HepG2 (cell line): ENCODE results near the gene COA1. TPM values are rescaled to one million over a fixed set of nuclear protein-coding genes. Genes with fewer than 3 reads are reported as not detected.

ENCODE experiments used
- ATAC-seq: fragments of 200-7000 bp; cut with Tn5 transposase; 3 replicates; pipeline ENCODE4 v1.9.1; 2020; ENCODE audit warnings: mild to moderate bottlenecking, moderate library complexity
- BruUV-seq: library from RNA; stranded (reverse); fragments of 400-500 nt; replicated peaks from 2 replicates; lab custom pipeline; 2021; lab: Mats Ljungman, UMichigan
- CTCF ChIA-PET: fragments of 300-600 bp; formaldehyde crosslinking; extraction: SDS; loops from one replicate; lab custom pipeline; 2021; ENCODE audit warnings: low total read pairs, inconsistent platforms, low intra/inter-chr PET ratio; lab: Yijun Ruan, JAX
- POLR2A ChIA-PET: fragments of 350-600 bp; sonication (Branson Sonifier 250); formaldehyde crosslinking; loops from one replicate; lab custom pipeline; 2020; ENCODE audit warnings: antibody characterized with exemption, inconsistent platforms; lab: Yijun Ruan, JAX
- DNase-seq: peaks from one replicate; pipeline ENCODE4 v3.0.0-alpha.2; 2015; ENCODE audit warnings: low spot score
- FAIRE-seq: peaks from 3 replicates; lab custom pipeline; 2011; peaks lifted over from hg19 to GRCh38; lab: Jason Lieb, UNC
- H2AFZ ChIP-seq: one replicate; pipeline ENCODE4 v1.6.1; 2011; ENCODE audit warnings: low read length, inconsistent platforms
- H3K27ac ChIP-seq: fragments of 300-600 bp; 3 replicates; pipeline ENCODE4 v1.8.0; 2011; ENCODE audit warnings: mixed run types, mild to moderate bottlenecking, mixed read lengths, low read length, inconsistent platforms; ENCODE audit not compliant: insufficient read depth; ENCODE audit errors: extremely low read length
- H3K27me3 ChIP-seq, 2 experiments: fragments of 200-600 bp in 1 of 2; 2 replicates in 1 of 2; 3 replicates in 1 of 2; pipeline versions ENCODE4 v1.6.0 to v1.8.0; 2011; ENCODE audit warnings: low read length in 2 of 2, mild to moderate bottlenecking in 2 of 2, moderate library complexity in 2 of 2, inconsistent platforms in 1 of 2; ENCODE audit not compliant: insufficient read depth in 2 of 2, control insufficient read depth in 1 of 2
- H3K36me3 ChIP-seq, 2 experiments: fragments of 200-600 bp in 1 of 2; replicated peaks in 1 of 2; 2 replicates in 1 of 2; 3 replicates in 1 of 2; pipeline versions ENCODE4 v1.5.1 to v1.8.0; 2011; ENCODE audit warnings: low read length in 2 of 2, inconsistent platforms in 1 of 2; ENCODE audit not compliant: insufficient read depth in 2 of 2, control insufficient read depth in 1 of 2
- H3K4me1 ChIP-seq: 2 replicates; pipeline ENCODE4 v1.5.1; 2012; ENCODE audit warnings: low read length, inconsistent platforms; ENCODE audit not compliant: insufficient read depth
- H3K4me2 ChIP-seq: 2 replicates; pipeline ENCODE4 v1.6.0; 2011; ENCODE audit warnings: low read depth, low read length, inconsistent platforms
- H3K4me3 ChIP-seq, 3 experiments: fragments of 200-600 bp in 1 of 3; sonication (generic), shearing (Covaris generic) in 1 of 3; replicated peaks in 1 of 3; 2 replicates each; pipeline ENCODE4 v1.5.1; 2011 to 2016; ENCODE audit warnings: low read length in 3 of 3, inconsistent platforms in 2 of 3, low read depth in 2 of 3, mild to moderate bottlenecking in 2 of 3, control low read depth in 1 of 3, mixed read lengths in 1 of 3; ENCODE audit not compliant: insufficient read depth in 1 of 3
- H3K79me2 ChIP-seq: one replicate; pipeline ENCODE4 v1.6.1; 2011; ENCODE audit warnings: low read length, inconsistent platforms; ENCODE audit not compliant: insufficient read depth
- H3K9ac ChIP-seq: 2 replicates; pipeline ENCODE4 v1.6.0; 2011; ENCODE audit warnings: mild to moderate bottlenecking, low read depth, low read length, inconsistent platforms; ENCODE audit not compliant: insufficient read depth
- H3K9me3 ChIP-seq: 2 replicates; pipeline ENCODE4 v1.5.1; 2012; ENCODE audit warnings: mild to moderate bottlenecking, low read length
- H4K20me1 ChIP-seq: 2 replicates; pipeline ENCODE4 v1.6.0; 2011; ENCODE audit warnings: inconsistent platforms, mild to moderate bottlenecking, low read length, moderate library complexity; ENCODE audit not compliant: insufficient read depth
- ATM ChIP-seq: fragments of 450-650 bp; IDR thresholded peaks from 2 replicates; pipeline ENCODE4 v1.7.1; 2017; ENCODE audit warnings: mild to moderate bottlenecking, borderline replicate concordance
- FOSL2 ChIP-seq: sonication (generic); formaldehyde crosslinking; IDR thresholded peaks from 2 replicates; pipeline ENCODE4 v1.4.0; 2020; ENCODE audit warnings: missing genetic modification reagents
- HMG20B ChIP-seq: conservative IDR thresholded peaks from 2 replicates; pipeline ENCODE4 v1.6.1; 2016; ENCODE audit warnings: missing genetic modification reagents, missing compliant biosample characterization
- KDM4B ChIP-seq: sonication (generic); formaldehyde crosslinking; IDR thresholded peaks from 2 replicates; pipeline ENCODE4 v1.4.0; 2020; ENCODE audit warnings: missing genetic modification reagents
- NFE2 ChIP-seq: sonication (generic); formaldehyde crosslinking; IDR thresholded peaks from 2 replicates; pipeline ENCODE4 v1.4.0; 2020; ENCODE audit warnings: missing genetic modification reagents
- TOPORS ChIP-seq: sonication (generic); formaldehyde crosslinking; IDR thresholded peaks from 2 replicates; pipeline ENCODE4 v1.8.0; 2023; ENCODE audit warnings: mild to moderate bottlenecking, missing genetic modification reagents
- ZBTB39 ChIP-seq: sonication (generic); formaldehyde crosslinking; IDR thresholded peaks from 2 replicates; pipeline ENCODE4 v1.5.0; 2020; ENCODE audit warnings: missing genetic modification reagents
- ZFX ChIP-seq: sonication (generic); formaldehyde crosslinking; IDR thresholded peaks from 2 replicates; pipeline ENCODE4 v1.4.0; 2020; ENCODE audit warnings: mild to moderate bottlenecking, low read depth, missing genetic modification reagents, moderate library complexity
- ZNF761 ChIP-seq: sonication (generic); formaldehyde crosslinking; conservative IDR thresholded peaks from 2 replicates; pipeline ENCODE4 v1.4.0; 2020; ENCODE audit warnings: mild to moderate bottlenecking, missing genetic modification reagents
- ZNF790 ChIP-seq: sonication (generic); formaldehyde crosslinking; IDR thresholded peaks from 2 replicates; pipeline ENCODE4 v1.8.0; 2022; ENCODE audit warnings: missing genetic modification reagents, mild to moderate bottlenecking, borderline replicate concordance
- WGBS: methylation state at CpG from one replicate; pipeline ENCODE4 v1.1.6; 2017; ENCODE audit warnings: low lambda C conversion rate; 5-methylcytosine and 5-hydroxymethylcytosine counted together
- in situ Hi-C: cut with HindIII; loops from 2 replicates; pipeline ENCODE4 v1.10.0; 2017; ENCODE audit warnings: low pct_unique_long_range_greater_than_20kb; ENCODE audit not compliant: extremely low pct_ligation_motif_present
- intact Hi-C: fragments of 100-400 bp; cut with micrococcal nuclease; formaldehyde crosslinking; loops from one replicate; pipeline ENCODE4 v1.10.0; 2022; ENCODE audit not compliant: unreplicated experiment
- polyA plus RNA-seq, 8 experiments: library from polyadenylated mRNA; depleted of rRNA in 3 of 8; stranded (reverse) in 7 of 8; unstranded in 1 of 8; fragments of >200 nt; fragmentation: Illumina TruSeq in 4 of 8; extraction: Trizol in 4 of 8; gene quantifications; 2 replicates each; pipeline versions ENCODE4 v1.2.1 to v1.2.3, GENCODE V29; 2011 to 2016; ENCODE audit warnings: low read depth in 4 of 8, missing spikeins in 1 of 8, mixed read lengths in 1 of 8; ENCODE audit not compliant: insufficient read depth in 1 of 8
- total RNA-seq, 5 experiments: library from RNA; depleted of rRNA; stranded (reverse); fragments of >200 nt; fragmentation: Illumina TruSeq; extraction: Trizol; gene quantifications; 2 replicates each; pipeline ENCODE4 v1.2.3, GENCODE V29; 2016; ENCODE audit warnings: low read depth in 1 of 5
- TF ChIP-seq, protein P1 (sequence below): sonication (generic); formaldehyde crosslinking; IDR thresholded peaks from 2 replicates; pipeline ENCODE4 v1.8.0; 2022; ENCODE audit warnings: low read depth, missing genetic modification reagents
- TF ChIP-seq, protein P2 (sequence below): sonication (generic); formaldehyde crosslinking; IDR thresholded peaks from 2 replicates; pipeline ENCODE4 v1.8.0; 2022; ENCODE audit warnings: missing genetic modification reagents, mild to moderate bottlenecking, inconsistent platforms, borderline replicate concordance
- TF ChIP-seq, protein P3 (sequence below): sonication (generic); formaldehyde crosslinking; IDR thresholded peaks from 2 replicates; pipeline ENCODE4 v1.5.1; 2020; ENCODE audit warnings: missing genetic modification reagents, mild to moderate bottlenecking, borderline replicate concordance

The COA1 gene
- total and polyA plus RNA-seq, 2 of the 13 experiments (the other 11 are each of a cell fraction or from before 2014, with no cell fraction given), result 33.2 to 65.7 TPM

DNA sequence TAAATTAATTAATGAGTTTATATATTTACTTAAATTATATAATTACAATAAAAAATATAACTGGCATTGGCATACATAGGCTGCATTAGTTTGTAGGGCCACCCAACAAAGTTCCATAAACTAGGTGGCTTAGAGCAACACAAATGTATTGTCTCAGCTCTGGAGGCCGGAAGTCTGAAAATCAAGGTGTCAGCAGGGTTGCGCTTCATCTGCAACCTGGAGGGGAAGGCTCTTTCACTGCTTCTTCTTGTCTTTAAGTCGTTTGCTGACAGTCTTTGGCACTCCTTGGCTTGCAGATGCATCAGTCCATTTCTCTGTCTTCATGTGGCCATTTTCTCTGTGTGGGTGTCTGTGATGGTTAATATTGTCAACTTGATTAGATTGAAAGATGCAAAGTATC is 23.1 kb upstream of the COA1 start:
- no peak for ATAC-seq
- 52% methylated on average over 3 of the region's 3 CpGs for WGBS
- TF ChIP-seq, protein P1, sequence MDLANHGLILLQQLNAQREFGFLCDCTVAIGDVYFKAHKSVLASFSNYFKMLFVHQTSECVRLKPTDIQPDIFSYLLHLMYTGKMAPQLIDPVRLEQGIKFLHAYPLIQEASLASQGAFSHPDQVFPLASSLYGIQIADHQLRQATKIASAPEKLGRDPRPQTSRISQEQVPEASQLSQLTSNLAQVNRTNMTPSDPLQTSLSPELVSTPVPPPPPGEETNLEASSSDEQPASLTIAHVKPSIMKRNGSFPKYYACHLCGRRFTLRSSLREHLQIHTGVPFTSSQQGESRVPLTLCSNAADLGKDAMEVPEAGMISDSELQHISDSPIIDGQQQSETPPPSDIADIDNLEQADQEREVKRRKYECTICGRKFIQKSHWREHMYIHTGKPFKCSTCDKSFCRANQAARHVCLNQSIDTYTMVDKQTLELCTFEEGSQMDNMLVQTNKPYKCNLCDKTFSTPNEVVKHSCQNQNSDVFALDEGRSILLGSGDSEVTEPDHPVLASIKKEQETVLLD, result no peak
- TF ChIP-seq HMG20B (no peak), FOSL2 (CRISPR knock-in tag) (no peak), ZBTB39 (no peak), ZFX (no peak), ZNF790 (no peak), NFE2 (CRISPR knock-in tag) (no peak), ATM (no peak), TOPORS (CRISPR knock-in tag) (no peak), ZNF761 (CRISPR knock-in tag) (no peak), KDM4B (CRISPR knock-in tag) (no peak)
- TF ChIP-seq, protein P2, sequence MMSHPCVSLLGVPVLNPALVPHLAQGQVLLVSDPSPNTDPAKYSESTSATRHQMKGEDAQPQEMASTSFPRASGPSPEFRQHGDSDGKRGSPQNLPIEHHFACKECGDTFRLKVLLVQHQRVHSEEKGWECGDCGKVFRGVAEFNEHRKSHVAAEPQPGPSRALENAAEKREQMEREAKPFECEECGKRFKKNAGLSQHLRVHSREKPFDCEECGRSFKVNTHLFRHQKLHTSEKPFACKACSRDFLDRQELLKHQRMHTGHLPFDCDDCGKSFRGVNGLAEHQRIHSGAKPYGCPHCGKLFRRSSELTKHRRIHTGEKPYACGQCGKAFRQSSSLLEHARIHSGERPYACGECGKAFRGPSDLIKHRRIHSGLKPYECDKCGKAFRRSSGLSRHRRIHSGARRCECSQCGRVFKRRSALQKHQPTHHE (CRISPR knock-in tag), result no peak
- TF ChIP-seq, protein P3, sequence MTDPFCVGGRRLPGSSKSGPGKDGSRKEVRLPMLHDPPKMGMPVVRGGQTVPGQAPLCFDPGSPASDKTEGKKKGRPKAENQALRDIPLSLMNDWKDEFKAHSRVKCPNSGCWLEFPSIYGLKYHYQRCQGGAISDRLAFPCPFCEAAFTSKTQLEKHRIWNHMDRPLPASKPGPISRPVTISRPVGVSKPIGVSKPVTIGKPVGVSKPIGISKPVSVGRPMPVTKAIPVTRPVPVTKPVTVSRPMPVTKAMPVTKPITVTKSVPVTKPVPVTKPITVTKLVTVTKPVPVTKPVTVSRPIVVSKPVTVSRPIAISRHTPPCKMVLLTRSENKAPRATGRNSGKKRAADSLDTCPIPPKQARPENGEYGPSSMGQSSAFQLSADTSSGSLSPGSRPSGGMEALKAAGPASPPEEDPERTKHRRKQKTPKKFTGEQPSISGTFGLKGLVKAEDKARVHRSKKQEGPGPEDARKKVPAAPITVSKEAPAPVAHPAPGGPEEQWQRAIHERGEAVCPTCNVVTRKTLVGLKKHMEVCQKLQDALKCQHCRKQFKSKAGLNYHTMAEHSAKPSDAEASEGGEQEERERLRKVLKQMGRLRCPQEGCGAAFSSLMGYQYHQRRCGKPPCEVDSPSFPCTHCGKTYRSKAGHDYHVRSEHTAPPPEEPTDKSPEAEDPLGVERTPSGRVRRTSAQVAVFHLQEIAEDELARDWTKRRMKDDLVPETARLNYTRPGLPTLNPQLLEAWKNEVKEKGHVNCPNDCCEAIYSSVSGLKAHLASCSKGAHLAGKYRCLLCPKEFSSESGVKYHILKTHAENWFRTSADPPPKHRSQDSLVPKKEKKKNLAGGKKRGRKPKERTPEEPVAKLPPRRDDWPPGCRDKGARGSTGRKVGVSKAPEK (CRISPR knock-in tag), result no peak
- TF ChIP-seq, all 625 proteins: peak for 0
- Histone ChIP-seq H4K20me1 (no peaks in the 10 kb centered on the region), H3K27ac (no peak overlapping the region), H3K4me1 (peaks cover 30% of the 10 kb centered on the region), H3K36me3 (no peaks in the 10 kb centered on the region), H2AFZ (no peak overlapping the region), H3K4me2 (no peak overlapping the region), H3K27me3 (no peaks in the 10 kb centered on the region), H3K4me3 (no peak overlapping the region), H3K9ac (no peak overlapping the region), H3K79me2 (no peaks in the 10 kb centered on the region), H3K9me3 (no peaks in the 10 kb centered on the region)
- DNase-seq, result no peak
- no peak for FAIRE-seq
- ChIA-PET CTCF (no interaction called here), POLR2A (interaction anchor here (0.7 kb wide), 1 partner anchor 170 kb away, joined by 3 read pairs; the partner anchor contains the start of gene STK17A)
- no TSS peak for BruUV-seq
- in situ Hi-C loops, result no loop called here
- intact Hi-C loops, result no loop called here
